HG02981 (cell line): ENCODE data around the gene CDK4.
A peak's percentile ranks its signal among the peaks of the same experiment; 100 is the strongest.

Experiments
- ATAC-seq: cut with Tn5 transposase; IDR thresholded peaks from one replicate; pipeline ENCODE4 v1.9.1; 2021; ENCODE audit warnings: mild to moderate bottlenecking, moderate library complexity; ENCODE audit not compliant: unreplicated experiment

The CDK4 gene

GRCh38 chr12:57772429-57773322 lies 20.6 kb upstream of the CDK4 start, which contains the start of gene EEF1AKMT3:
Gene EEF1AKMT3 (plus strand): TSS chr12:57772614. CDS start chr12:57772725, 111 bp downstream.
- no peak for ATAC-seq

GRCh38 chr12:57771873-57772428 lies 19.8 kb upstream of the CDK4 start, which contains the start of gene METTL1:
Gene METTL1 (minus strand): TSS chr12:57772105. CDS start chr12:57772083, 22 bp downstream.
- ATAC-seq: peak; percentile 82

DNA sequence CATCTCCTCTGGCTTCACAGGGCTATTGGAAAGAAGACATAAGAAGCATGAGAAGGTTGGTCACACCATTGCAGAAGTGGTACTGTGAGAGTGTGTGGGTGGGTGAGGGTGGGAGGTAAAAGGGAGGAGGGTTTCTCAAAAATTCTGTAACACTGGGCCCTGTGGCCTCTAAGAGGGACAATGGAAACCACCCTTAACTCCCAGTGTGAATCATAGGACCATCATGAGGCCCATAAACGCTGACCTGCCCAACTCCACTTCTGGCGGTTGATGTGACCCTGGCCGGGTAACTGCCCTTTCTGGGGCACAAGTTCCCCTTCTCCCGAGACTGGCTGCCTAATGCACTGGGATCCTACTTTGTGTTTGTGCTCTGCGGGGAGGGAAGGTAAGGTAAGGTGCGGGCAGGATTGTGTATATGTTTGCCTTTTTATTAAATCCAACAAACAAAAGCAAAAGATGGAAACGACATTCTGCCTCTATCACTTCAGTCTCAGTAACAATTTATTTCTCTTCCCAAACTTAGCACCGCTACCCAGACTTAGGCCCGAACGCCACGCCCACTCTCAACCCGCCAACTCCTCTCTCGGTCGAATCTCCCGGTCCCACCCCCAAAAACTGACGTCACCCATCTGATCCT lies 19.2 kb upstream of the CDK4 start:
- ATAC-seq: peak; percentile 69

DNA sequence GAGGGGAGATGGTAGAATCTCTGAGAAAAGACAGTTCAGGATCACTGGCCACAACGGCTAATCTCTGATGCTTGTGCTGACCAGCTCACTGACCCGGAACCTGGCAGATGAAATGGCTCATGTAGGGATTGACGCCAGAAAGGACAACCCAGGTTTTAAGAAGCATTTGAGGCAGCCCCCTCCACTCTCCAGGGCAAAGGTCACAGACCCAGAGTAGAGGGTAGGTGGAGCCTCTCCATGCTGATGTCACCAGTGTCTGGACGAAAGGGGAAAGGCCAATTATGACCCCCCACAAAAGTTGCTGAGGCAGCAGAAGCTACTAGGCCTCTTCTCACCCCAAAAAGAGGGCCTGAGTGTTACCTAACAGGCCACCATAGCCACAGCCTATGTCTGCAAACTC lies 18.6 kb upstream of the CDK4 start:
- ATAC-seq: no peak

DNA sequence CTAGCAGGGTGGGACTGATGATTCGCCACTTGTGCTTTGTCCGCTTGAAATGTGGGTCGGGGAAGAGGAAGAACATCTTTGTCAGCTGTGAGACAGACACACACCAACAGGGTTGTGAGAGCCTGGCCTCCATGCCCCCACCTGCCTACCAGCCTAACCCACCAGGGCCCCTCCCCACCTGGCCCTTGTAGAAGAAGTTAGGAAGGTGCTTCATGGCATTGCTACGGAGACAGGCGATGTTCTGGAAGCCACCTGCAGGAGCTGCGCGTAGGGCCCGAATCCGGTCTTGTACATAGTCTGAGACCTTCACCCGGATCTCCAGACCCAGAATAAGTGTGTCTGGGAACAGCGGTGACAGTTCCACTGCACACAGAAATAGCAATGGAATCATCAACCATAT lies 17.5 kb upstream of the CDK4 start:
- ATAC-seq: no peak

GRCh38 chr12:57767876-57768275 lies 15.8 kb upstream of the CDK4 start:
- ATAC-seq: no peak

DNA sequence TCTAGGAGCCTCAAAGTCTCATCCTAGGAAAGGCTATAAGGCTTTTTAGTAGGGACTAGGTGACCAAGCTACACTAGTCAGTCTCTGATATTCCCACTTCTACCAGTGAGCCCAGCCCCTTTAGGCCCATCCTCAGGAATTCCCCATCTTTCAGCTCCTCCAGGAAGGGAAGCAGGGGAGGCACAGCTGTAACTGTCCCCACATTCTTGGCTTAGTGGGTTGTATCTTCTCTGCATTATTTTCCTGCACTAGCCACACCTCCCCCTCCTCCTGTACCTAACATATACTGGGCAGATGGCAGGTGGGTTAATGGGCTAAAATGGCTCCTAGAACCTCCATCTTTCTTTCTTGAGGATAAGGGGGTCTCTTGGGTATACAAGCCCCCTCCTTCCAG lies 15.2 kb upstream of the CDK4 start:
- ATAC-seq: no peak

- ATAC-seq: no peak
These were observed 14.6 kb upstream of the CDK4 start, which contains the start of gene CYP27B1 for GRCh38 chr12:57766464-57767304. Gene CYP27B1 (minus strand): TSS chr12:57767078. CDS start chr12:57767041, 37 bp downstream.

DNA sequence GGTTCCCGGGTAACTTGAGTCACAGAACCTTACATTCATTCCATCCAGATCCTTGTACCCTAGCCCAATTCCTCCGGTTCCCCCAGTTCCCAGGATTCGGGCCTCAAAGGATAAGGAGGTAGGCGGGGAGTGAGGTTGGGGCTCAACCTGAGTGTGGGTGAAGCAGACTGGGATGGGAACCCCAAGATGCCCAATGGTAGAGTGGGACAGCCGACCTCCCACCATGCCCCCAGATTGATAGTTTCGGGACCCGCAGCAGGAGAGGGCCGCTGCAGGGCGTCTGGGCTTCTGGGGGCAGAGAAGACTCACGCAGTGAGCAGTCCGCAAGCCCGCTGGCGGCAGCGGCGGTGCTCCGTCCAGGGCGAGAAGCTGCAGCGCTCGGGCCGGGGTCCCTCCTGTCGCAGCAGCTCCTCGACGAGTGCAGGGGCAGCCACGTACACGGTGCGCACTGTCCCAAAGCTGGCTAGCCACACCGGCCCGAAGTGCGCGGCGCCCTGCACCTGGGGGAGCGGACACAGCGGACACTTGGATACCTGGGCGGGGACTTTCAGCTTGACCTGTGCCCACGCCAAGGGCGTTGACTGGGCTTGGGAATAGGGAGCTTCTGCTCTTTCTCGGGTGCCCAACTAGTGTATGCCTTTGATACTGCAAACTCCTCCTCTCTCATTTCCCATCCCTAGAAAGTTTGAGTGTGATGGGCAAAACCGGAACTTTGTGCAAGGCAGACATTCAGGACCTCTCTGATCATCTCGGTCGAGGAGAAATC lies 13.8 kb upstream of the CDK4 start:
- no peak for ATAC-seq

DNA sequence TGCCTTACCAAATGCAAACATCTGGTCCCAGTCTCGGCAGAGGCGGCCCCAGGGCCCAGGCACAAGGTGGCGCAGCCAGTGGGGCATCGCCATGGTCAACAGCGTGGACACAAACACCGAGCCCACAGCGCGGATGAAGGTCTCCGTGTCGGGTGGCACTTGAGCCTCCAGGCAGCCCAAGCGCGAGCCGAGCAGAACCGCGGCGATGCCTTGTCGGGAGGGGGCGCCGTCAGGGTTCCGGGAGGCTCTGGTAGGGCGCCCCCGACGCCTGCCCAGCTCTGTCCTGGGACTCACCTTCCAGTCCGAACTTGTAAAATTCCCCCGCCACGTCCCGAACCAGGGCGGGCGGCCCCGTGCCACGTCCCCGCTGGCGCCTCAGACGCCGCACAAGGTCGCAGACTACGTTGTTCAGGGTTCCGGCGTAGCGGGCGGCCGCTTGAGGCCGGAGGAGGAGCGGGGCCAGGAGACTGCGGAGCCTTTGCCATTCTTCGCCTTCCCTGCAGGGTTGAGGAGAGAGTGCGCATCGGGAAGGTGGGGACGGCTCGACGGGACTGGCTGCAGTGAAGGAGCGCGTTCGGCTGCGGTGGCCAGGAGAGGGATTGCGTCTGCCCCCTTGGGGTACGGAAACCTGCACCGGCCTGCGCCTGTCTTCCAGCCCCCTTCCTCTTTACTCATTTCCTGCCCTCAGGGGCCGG lies 13.0 kb upstream of the CDK4 start:
- ATAC-seq: no peak

- ATAC-seq: no peak
These were observed 12.5 kb upstream of the CDK4 start for GRCh38 chr12:57764662-57765002.

DNA sequence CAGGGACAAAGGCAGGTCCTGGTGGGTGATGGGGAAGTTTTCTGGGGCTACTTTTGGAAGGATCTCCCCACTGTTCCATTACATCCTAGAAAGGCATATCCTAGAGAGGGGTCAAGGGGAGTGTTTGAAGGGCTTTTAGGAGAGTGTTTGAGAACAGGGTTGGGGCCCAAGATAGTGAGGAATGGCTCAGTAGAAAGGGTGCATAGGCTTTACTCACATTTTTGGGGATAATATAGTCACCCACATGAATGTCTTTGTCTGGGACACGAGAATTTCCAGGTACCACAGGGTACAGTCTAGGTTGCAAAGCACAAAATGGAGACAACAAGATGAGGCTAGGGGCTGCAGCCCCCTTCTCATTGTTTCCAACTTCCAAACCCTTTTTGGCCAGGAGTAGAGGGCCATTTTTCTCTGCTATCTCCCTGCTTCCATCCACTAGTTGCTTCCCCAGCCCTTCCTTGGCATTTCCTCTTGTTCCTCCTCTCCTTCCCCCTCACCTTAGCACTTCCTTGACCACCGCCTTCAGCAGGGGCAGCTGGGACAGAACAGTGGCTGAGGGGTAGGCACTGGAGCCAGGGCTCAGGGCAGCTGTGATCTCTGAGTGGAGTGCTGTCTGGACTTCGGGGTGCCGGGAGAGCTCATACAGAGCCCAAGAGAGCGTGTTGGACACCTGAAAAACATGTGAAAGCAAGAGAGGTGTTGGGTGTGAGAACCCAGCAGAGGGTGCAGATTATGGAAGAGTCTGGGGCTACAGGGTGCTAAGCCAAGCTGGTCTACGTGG lies 12.0 kb upstream of the CDK4 start:
- no peak for ATAC-seq

GRCh38 chr12:57762463-57762862 lies 10.4 kb upstream of the CDK4 start:
- ATAC-seq: no peak

GRCh38 chr12:57761391-57761998 lies 9.4 kb upstream of the CDK4 start:
- ATAC-seq: no peak

DNA sequence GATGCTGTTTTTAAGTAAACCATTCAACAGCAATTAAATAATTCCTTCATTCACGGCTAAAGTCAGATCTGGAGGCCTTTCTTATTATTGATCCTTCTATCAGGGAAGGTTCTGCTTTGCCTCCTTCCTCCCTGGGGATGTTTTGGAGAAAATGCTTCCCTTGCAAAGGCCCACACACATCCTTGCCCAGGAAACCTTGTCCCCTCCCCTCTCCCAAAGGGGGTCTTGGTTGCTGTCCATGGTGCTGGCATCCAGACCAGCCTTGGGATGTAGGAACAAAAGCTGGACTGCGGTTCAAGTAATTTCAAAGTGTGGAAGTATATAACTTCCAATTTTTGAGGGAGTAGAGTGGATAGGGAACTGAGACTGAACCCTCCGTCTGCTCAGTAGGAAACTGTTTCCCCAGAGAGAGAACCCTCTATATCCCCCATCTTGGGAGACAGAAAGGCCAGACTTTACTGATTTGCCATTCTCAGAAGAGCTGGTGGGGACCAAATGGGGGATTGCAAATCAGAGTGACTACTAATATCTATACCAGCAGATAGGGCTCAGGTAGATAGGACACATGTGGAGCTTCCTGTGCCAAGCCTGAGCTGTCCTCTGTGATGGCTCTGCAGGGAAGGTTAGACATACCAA lies 8.4 kb upstream of the CDK4 start:
- no peak for ATAC-seq

GRCh38 chr12:57759360-57759980 lies 7.4 kb upstream of the CDK4 start:
- no peak for ATAC-seq

DNA sequence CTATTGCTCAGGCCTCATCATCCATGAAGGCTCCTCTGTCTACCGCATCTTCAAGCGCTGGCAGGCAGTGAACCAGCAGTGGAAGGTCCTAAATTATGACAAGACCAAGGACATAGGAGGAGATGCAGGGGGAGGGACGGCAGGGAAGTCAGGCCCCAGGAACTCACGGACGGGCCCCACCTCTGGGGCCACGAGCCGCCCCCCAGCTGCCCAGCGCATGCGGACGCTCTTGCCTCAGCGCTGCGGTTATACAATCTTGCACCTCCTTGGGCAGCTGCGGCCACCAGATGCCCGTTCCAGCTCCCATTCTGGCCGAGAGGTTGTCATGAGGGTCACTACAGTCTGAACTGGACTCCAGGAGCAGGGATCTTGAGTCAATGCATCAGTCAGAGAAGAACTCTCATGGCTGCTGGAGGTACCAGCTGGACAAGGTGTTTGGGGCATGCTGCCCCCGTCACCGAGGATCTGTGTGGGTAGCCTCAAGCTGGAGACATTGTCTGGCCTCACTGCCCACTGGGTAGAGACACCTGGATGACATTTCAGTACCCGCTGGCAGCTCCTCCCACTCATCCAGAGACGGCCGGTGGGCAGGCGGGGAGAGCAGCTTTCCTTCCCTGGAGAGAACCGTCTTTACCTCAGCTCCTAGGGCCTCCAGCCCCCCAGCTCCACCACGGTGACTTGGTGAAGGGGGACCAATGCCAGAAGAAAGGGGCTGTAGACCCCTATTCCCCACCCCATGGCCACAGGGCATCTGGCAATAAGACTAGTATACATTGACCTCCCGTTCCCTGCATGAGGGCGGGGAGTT lies 6.6 kb upstream of the CDK4 start:
- ATAC-seq: no peak
